T-helper 2 cell (primary cell): ENCODE measurements around the gene NOTCH4.
"Not testable (repeated sequence)": the region's sequence is repeated elsewhere in the genome, so short reads cannot be mapped to it uniquely, and the experiment has no call there.

ENCODE experiments used
- DNase-seq, 5 experiments: peaks; one replicate each; pipeline versions ENCODE4 v3.0.0 to v3.0.0-alpha.2; 2012 to 2022
- total RNA-seq, 2 donors: gene quantifications; one replicate each; lab custom pipeline; 2026; lab: John Stamatoyannopoulos, UW

NOTCH4 gene
- total RNA-seq, result 0.31 to 1.6 reads per million in 2 donors

GRCh38 chr6:32223258-32224235 is at the start of gene NOTCH4:
TSS of gene NOTCH4 (minus strand) at chr6:32224067. CDS start at chr6:32223928, 139 bp downstream.
- DNase-seq, result no peak

- DNase-seq, result no peak
These were observed 47.6 kb upstream of the NOTCH4 start for GRCh38 chr6:32271429-32271828.

- DNase-seq, result not testable (repeated sequence)
These were observed 44.6 kb upstream of the NOTCH4 start for GRCh38 chr6:32268459-32268858.

- no peak for DNase-seq
These were observed 43.2 kb upstream of the NOTCH4 start for GRCh38 chr6:32267035-32267434.

- DNase-seq, result not testable (repeated sequence)
These were observed 33.4 kb upstream of the NOTCH4 start for GRCh38 chr6:32257262-32257661.

GRCh38 chr6:32255199-32256153 is 31.6 kb upstream of the NOTCH4 start:
- DNase-seq, result peak; percentile 25 to 46 (median 37)

- DNase-seq, result no peak
These were observed 30.9 kb upstream of the NOTCH4 start for GRCh38 chr6:32254761-32255198.

- no peak for DNase-seq
These were observed 28.6 kb upstream of the NOTCH4 start for GRCh38 chr6:32252331-32253009.

- no peak for DNase-seq
These were observed 25.4 kb upstream of the NOTCH4 start for GRCh38 chr6:32249262-32249661.

- no peak for DNase-seq
These were observed 23.5 kb upstream of the NOTCH4 start for GRCh38 chr6:32247401-32247800.

GRCh38 chr6:32244946-32245398 is 21.1 kb upstream of the NOTCH4 start:
- DNase-seq, result peak; percentile 38 to 60 (median 49)

GRCh38 chr6:32244270-32244669 is 20.4 kb upstream of the NOTCH4 start:
- no peak for DNase-seq

- DNase-seq, result not testable (repeated sequence)
These were observed 18.5 kb upstream of the NOTCH4 start for GRCh38 chr6:32242318-32242813.

GRCh38 chr6:32240686-32241085 is 16.8 kb upstream of the NOTCH4 start:
- no peak for DNase-seq

GRCh38 chr6:32239462-32239861 is 15.6 kb upstream of the NOTCH4 start:
- no peak for DNase-seq

- peak in 1 of 5 experiments; percentile 14 for DNase-seq
These were observed 11.1 kb upstream of the NOTCH4 start for GRCh38 chr6:32234934-32235333.

GRCh38 chr6:32226434-32226833 is 2.6 kb upstream of the NOTCH4 start:
- no peak for DNase-seq

GRCh38 chr6:32224696-32225095 is 829 bp upstream of the NOTCH4 start:
- DNase-seq, result no peak

GRCh38 chr6:32222333-32223230 is 1.3 kb downstream of the NOTCH4 start:
- DNase-seq, result no peak

GRCh38 chr6:32220021-32220420 is 3.8 kb downstream of the NOTCH4 start:
- no peak for DNase-seq

- DNase-seq, result no peak
These were observed 5.7 kb downstream of the NOTCH4 start for GRCh38 chr6:32218167-32218566.
